Measurements from ENCODE around the gene SERPINA1.

- no peak for TF ChIP-seq POLR2A (IDR thresholded peaks at IDR 0.05; ENCODE audit: low read depth, low read length)
- TF ChIP-seq POLR2AphosphoS5 (IDR thresholded peaks at IDR 0.05; ENCODE audit: low read depth, low read length): no peak
- no peak for TF ChIP-seq TAF1 (IDR thresholded peaks at IDR 0.05; ENCODE audit: low read depth, low read length)
These were observed 7.9 kb downstream of the SERPINA1 start for GRCh38 chr14:94380225-94381148.
